ENCODE results near the gene RALGPS1.
A peak's percentile ranks its signal among the peaks of the same experiment; 100 is the strongest.

RALGPS1 gene

DNA sequence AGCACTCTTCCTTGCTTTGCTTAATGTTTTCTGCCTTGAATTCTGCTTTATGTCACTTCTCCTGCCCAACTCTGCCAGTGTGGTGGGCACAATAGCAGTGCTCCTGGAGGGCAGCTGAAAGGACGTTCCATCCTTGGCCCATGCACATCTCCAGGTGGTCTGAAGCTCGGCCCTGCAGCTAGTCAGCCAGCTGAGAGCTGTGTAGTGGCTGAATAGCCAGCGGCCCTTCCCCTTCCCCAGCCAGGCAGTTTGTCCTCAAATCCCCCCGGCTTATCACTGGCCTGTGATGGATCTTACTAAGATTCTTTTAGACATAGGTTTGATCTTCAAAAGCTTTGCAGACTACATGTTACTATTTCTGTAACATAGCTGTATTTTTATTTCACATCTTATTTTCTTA is 250.5 kb downstream of the RALGPS1 start:
- TF ChIP-seq, protein P1, sequence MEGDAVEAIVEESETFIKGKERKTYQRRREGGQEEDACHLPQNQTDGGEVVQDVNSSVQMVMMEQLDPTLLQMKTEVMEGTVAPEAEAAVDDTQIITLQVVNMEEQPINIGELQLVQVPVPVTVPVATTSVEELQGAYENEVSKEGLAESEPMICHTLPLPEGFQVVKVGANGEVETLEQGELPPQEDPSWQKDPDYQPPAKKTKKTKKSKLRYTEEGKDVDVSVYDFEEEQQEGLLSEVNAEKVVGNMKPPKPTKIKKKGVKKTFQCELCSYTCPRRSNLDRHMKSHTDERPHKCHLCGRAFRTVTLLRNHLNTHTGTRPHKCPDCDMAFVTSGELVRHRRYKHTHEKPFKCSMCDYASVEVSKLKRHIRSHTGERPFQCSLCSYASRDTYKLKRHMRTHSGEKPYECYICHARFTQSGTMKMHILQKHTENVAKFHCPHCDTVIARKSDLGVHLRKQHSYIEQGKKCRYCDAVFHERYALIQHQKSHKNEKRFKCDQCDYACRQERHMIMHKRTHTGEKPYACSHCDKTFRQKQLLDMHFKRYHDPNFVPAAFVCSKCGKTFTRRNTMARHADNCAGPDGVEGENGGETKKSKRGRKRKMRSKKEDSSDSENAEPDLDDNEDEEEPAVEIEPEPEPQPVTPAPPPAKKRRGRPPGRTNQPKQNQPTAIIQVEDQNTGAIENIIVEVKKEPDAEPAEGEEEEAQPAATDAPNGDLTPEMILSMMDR (IDR thresholded peaks at IDR 0.05; ENCODE audit: borderline replicate concordance, control extremely low read depth, extremely low read depth, insufficient read depth, missing control alignments) = no peak
- no peak for DNase-seq (ENCODE audit: low spot score)
- in situ Hi-C loops (cut with MboI; ENCODE audit: low sequenced_read_pairs, unreplicated experiment) = no loop called here

DNA sequence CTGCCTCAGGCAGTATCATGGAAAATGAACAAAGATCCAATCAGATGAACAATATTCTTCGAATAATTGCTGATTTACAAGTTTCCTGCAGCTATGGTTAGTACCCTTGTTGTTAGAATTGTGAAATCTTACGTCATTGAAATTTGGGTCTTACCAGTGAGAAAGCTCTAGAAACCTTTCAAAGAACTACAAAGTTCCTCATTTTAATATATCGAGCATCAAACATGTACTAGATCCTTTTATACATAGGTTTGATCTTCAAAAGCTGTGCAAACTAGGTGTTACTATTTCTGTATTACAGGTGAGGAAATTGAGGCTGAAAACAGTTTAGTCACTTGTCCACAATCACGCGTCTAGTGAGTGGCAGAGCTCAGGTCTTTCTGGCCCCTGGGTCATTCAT is 251.5 kb downstream of the RALGPS1 start:
- TF ChIP-seq, protein P1 (IDR thresholded peaks at IDR 0.05; ENCODE audit: borderline replicate concordance, control extremely low read depth, extremely low read depth, insufficient read depth, missing control alignments) = no peak
- in situ Hi-C loops (cut with MboI; ENCODE audit: low sequenced_read_pairs, unreplicated experiment) = no loop called here
- no peak for DNase-seq (ENCODE audit: low spot score)

DNA sequence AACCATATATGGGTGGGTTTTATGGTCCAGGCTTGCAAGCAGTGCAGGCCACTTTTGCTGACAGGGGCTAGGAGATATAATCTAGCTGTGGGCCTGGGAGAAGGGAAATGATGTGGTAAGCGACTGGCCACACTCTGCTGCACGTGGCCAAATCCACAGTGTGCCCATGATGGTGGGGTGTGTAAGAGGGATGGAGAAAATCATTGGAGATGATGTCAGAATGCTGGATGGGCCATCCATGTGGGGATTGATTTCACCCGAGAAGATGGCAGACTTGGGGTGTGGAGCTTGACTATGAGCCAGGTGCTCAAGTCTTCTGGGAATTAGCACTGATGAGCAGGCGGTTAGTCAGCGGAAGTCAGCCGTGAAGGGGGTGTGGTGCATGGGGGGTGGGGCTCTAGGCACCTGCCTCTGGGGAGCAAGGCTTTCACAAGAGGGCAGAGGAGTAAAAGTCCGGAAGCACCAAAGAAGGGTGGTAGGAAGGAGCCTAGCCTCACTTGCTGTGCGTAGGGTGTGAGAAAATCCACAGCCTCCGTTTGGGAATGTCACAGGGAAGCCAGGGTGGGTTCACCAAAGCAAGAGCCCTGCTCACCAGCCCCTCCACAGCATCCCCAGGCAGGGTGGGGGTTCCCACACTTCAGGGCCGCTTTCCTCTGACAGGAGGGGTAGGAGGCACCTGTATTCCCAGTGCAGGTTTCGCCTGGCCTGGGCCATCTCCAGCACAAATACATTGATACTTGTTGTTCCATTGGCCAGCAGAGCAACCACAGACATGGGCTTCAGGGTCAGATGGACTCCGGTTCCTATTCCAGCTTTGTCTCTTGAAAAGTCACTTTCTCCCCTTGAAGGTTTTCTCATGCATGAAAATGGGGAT is 252.3 kb downstream of the RALGPS1 start:
- peak; percentile 74 for DNase-seq (ENCODE audit: low spot score)
- in situ Hi-C loops (cut with MboI; ENCODE audit: low sequenced_read_pairs, unreplicated experiment) = no loop called here
- TF ChIP-seq, protein P1 (IDR thresholded peaks at IDR 0.05; ENCODE audit: borderline replicate concordance, control extremely low read depth, extremely low read depth, insufficient read depth, missing control alignments) = no peak

DNA sequence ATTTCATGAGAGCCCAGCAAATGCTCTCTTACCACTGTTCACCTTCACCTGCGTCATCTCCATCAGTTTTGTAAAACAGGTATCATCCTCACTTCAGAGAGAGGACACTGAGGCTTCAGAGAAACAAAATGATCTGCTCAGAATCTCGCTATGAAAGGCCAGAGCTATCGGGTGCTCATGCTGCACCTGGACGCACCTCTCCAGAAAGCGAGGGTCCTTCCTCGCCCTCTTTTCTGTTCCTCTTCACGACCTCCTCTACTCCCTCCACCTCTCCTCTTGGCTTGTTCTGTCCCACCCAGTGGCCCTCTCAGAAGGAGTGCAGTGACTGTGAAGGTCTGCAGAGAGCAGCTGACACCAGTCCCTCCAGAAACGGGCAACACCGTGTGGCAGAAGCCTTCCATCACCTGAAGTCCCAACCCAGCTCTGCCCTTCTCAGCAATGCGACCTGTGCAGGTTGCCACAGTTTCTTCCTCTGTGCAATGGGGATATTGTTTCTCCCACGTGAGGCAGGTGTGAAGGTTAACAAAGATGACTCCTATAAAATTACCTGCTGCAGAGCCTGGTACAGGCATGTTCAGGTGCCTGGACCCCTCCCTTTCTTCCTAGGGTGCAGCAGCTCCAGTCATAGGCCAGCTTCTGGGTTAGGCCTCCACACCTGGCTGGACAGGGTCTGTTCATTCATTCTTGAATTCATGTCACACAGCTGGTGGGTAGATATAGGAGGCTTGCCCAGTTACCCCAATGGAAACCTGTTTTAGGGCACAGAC is 253.2 kb downstream of the RALGPS1 start:
- in situ Hi-C loops (cut with MboI; ENCODE audit: low sequenced_read_pairs, unreplicated experiment) = no loop called here
- TF ChIP-seq, protein P1 (IDR thresholded peaks at IDR 0.05; ENCODE audit: borderline replicate concordance, control extremely low read depth, extremely low read depth, insufficient read depth, missing control alignments) = no peak
- DNase-seq (ENCODE audit: low spot score) = no peak

DNA sequence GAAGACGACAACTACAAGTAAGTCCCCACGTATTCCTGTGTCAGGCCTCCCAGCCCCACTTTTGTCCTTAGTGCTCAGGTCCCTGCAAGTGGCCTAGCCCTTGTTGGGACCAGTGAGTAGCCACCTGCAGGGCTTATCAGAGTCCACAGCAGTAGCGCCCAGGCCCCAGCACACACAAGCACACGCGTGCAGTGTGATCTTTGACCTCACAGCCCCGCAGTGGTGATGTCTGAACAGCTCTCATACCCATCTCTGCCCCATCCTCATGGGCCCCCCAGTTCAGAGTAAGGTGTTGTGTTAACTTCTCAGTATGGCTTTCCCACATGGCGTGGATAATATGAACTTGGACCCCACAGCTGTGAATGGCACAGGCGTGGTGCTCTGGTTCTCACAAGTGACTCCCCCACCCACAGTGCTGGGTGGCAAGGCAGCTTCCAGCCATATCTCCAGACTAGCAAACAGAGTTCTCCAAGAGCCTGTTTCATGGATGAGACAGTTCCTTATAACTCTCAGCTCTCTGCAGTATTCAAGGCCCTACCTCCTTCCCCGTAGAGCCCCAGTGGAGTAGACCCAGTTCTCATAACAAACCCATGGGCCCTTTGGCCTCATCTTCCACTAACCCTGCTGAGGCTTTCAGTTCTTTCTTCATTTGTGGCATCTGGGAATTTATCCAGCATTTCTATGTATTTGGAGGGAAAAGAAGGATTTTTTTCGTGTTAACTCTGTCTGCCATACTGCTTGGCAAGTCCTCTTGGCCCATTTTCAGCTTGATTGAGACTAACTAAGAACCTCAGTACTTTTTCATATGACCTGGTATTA is 254.4 kb downstream of the RALGPS1 start:
- in situ Hi-C loops (cut with MboI; ENCODE audit: low sequenced_read_pairs, unreplicated experiment) = no loop called here
- DNase-seq (ENCODE audit: low spot score) = no peak
- TF ChIP-seq, protein P1 (IDR thresholded peaks at IDR 0.05; ENCODE audit: borderline replicate concordance, control extremely low read depth, extremely low read depth, insufficient read depth, missing control alignments) = no peak

DNA sequence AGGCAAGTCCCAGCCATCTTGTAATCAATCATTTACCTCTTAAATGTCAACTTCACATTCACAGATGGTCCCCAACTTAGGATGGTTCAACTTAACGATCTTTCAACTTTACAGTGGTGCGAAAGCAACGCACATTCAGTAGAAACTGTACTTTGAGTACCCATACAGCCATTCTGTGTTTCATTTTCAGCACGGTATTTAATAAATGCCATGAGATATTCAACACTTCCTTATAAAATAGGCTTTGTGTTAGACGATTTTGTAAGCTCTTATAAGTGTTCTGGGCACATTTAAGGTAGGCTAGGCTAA is 254.9 kb downstream of the RALGPS1 start:
- in situ Hi-C loops (cut with MboI; ENCODE audit: low sequenced_read_pairs, unreplicated experiment) = no loop called here
- TF ChIP-seq, protein P1 (IDR thresholded peaks at IDR 0.05; ENCODE audit: borderline replicate concordance, control extremely low read depth, extremely low read depth, insufficient read depth, missing control alignments) = no peak
- DNase-seq (ENCODE audit: low spot score) = no peak
